Colon (tissue), 2 donors: ENCODE results near the gene AQP7.
"Not testable (repeated sequence)": the region's sequence is repeated elsewhere in the genome, so short reads cannot be mapped to it uniquely, and the experiment has no call there.

Experiments
- FAIRE-seq: peaks from 2 replicates; lab custom pipeline; 2012; peaks lifted over from hg19 to GRCh38; lab: Jason Lieb, UNC
- donor health status: control.
- donor health status: control.

Gene AQP7

GRCh38 chr9:33395159-33395879 is 7.0 kb downstream of the AQP7 start:
- FAIRE-seq = not testable (repeated sequence)

DNA sequence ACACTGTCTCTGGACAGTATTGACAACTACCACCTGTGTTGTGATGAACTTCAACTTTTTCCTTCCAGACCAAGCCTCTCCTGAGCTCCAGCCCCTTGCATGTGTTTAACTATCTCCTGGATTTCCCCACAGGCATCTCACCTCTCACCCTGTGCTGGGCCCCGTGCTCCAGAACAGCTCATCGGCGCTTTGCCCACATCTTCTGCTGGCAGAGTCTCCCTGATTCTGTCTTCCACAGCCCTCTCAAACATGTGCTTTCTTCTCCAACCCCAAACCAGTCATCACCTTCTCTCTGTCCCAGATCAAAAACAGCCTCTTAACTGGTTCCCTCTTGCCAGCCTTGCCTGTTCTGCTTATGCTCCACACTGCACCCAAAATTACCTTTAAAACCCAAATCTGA is 8.4 kb downstream of the AQP7 start:
- not testable (repeated sequence) for FAIRE-seq

DNA sequence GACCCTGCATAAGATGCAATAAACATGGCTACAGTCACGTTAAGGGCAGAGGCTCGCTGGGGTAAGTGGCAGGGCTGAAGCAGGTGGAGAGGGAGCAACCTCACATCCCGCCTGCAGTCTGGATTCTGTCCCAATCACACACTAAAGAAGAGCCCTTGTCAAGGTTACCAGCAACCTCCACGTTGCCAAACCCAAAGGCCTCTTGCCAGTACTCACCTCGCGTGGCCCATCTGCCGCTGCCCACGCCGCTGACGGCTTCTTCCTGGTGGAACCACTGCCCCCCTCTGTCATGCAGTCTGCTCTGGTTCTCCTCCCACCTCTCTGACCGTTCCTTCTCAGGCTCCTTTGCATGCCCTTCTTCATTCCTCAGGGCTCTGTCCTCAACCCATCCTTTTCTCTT is 8.8 kb downstream of the AQP7 start:
- no peak for FAIRE-seq

DNA sequence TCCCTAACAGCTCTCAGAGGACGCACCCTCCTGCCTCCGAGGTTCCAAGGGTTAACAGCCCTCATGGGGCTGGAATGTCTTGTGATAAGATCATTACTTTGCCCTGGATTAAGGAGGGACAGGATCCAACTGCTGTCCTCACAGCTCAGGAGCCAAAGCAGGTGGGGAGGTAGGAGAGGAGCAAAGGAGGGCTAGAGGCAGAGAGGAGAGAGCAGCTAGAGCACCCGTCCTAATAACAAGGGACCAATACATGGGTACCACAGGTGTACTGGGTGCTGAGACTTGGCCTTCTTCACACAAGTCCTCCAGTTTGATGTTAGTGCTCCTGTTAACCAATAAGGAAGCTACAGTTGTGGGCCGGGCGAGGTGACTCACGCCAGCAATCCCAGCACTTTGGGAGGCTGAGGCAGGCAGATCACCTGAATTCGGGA is 9.8 kb downstream of the AQP7 start:
- FAIRE-seq = not testable (repeated sequence)

DNA sequence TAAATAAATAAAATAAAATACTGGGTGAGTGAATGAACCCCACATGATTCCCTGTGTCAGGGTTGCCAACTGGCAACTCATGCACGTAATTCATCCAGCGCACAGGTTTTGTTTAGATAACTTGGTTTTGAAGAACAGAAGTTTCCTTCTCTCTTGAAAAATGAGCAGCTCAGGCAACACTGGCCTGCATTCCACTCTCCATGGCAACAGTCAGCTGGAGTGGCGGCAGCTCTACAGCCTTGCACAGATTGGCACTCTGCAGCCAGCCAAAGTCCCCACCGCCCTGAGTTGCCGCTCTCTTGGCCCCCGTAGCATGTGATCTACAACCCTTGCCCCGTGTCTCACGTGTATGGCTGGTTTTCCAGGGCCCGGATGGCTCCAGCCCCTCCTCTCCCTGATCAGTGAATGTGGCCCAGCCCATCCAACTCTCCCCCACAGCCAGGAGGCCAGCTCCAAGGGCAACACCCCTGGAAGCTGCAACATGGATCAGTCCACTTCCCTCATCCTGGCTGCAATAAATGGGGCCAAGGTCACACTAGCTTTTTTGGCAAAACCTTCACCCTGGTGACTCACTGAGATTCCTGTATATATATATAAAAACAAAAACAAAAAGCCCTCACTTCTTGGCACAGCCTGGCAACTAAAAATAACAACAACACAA is 11.1 kb downstream of the AQP7 start:
- not testable (repeated sequence) for FAIRE-seq

DNA sequence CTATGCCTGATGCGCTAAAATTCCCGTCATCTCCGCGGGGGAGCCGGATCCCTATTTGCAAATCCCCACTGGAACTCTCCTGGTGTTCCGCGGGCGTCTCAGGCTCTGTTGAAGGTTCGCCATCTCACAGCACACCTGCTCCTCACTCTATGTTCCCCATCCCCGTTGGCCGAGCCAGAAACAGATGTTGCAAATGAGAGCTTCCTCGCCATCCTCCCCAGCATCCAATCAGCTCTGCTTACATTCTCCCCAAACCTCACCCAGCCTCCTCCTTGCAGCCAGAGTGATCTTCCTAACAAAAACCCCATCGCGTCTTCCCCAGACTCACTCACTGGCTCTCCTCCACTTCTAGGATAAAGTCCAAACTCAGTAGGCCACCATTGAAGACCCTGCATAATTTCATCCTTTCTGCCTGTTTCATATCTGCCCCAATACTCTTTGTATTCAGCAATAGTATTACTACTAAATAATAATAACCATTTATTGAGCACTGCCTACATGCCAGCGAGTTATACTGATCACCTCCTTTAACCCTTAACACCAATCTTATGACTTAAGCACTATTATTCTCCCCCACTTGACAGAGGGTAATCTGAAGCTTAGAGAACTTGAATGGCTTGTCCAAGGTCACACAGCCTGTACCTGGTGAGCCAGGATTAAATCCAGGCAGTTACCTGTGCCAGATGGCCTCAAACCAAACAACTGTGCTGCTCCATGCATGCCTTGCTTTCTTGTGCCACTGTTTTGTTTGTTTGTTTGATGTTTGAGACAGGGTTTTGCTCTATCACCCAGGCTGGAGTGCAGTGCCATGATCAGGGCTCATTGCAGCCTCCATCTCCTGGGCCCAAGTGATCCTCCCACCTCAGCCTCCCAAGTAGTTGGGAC is 14.0 kb downstream of the AQP7 start:
- no peak for FAIRE-seq

- not testable (repeated sequence) for FAIRE-seq
Measured at GRCh38 chr9:33386998-33387397, 15.4 kb downstream of the AQP7 start.

DNA sequence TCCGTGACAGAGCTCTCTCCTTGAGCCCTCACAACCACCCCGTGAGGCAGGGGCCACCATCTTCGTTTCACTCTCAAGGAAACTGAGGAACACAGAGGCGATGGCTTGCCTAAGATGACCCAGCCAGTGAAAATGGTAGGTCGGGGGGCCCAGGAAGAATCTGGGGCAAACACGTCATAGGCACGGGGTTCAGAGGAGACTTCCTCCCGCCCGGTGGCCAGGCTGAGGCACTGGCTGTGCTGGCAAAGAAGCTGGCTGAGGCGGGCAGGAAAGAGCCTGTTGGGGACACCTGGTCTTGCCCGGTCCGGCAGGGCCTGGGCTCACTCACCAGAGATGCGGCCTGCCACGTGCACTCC is 15.7 kb downstream of the AQP7 start:
- not testable (repeated sequence) for FAIRE-seq

DNA sequence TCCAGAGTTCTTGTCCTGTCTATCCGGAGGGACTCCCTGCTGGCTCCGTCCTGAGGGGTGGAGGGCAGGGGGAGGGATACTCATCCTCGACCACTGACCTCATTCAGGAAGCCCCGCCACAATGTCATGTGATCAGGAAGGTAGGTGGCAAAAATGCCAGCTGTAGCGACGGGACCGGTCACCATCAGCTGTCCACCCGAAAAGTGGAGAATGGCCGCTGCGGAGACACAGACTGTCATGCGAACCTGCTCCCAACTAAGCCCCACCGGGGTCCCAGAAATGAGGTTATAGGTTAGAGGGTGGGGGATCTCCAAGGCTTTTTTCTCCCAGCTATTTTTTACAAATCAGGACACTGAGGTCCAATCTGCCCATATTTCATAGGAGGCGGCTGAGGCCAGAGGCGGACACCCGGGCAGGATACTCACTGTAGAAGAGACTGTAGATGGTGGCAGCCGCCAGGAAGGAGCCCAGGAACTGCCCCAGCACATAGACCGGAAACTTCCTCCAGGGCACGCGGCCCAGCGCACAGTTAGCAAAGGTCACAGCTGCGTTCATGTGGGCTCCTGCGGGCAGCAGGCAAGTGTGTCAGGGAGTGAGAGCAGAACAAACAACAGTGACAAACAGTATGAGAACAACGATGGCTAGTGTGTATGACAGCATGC is 16.3 kb downstream of the AQP7 start:
- FAIRE-seq = not testable (repeated sequence)

DNA sequence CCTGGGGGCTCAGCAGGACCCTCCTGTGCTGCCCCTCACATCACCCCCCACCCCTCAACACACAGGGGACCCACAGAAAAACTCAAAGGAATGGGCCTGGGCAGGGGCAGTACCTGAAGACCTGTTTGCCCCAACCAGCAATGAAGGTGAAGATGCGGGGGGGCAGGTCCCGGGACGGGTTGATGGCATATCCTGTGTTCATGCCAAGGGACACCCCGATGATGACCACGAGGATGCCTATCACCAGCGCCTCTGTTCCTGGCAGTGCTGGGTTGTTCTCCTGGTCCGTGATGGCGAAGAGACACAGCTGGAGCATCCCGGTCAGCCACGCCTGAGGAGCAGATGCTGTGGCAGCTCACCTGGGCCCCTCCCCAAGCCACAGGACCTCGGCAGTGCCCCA is 16.8 kb downstream of the AQP7 start:
- FAIRE-seq = not testable (repeated sequence)

GRCh38 chr9:33383396-33383795 is 19.0 kb downstream of the AQP7 start:
- FAIRE-seq = not testable (repeated sequence)

DNA sequence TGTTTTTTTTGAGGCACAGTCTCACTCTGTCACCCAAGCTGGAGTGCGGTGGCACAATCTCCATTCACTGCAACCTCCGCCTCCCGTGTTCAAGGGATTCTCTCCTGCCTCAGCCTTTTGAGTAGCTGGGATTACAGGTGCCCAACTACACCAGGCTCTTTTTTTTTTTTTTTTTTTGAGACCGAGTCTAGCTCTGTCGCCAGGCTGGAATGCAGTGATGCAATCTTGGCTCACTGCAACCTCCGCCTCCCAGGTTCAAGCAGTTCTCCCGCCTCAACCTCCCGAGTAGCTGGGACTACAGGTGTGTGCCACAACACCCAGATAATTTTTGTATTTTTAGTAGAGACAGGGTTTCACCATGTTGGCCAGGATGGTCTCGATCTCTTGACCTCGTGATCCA is 20.0 kb downstream of the AQP7 start:
- FAIRE-seq = not testable (repeated sequence)

DNA sequence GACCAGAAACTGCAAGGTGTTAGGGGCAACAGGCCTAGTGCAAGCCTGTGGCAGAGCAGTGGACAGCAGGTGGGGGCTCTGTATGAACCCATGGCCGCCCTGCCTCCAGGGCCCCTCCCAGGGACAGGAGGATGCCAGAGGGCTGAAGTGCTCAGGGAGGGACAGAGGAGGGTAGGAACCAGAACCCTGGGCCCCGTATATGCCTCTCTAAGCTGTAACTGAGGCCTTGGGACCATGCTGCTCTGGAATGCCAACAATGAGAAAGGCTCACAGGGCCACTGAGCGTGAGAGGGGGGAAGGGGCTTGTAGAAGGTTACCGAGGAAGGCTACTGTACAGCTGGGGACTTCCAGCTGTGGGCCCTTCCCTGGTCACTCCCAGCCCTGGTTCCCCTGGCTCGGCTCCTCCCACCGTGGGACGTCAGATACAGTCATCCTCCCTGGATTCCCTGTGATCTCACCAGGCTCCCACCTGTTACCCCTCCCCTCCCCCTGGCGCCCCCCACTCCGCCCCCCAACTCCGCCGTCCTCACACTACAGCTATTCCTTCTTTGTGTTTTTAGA is 21.1 kb downstream of the AQP7 start:
- no peak for FAIRE-seq

GRCh38 chr9:33380390-33381094 is 21.8 kb downstream of the AQP7 start:
- no peak for FAIRE-seq

GRCh38 chr9:33379666-33380389 is 22.5 kb downstream of the AQP7 start:
- no peak for FAIRE-seq

DNA sequence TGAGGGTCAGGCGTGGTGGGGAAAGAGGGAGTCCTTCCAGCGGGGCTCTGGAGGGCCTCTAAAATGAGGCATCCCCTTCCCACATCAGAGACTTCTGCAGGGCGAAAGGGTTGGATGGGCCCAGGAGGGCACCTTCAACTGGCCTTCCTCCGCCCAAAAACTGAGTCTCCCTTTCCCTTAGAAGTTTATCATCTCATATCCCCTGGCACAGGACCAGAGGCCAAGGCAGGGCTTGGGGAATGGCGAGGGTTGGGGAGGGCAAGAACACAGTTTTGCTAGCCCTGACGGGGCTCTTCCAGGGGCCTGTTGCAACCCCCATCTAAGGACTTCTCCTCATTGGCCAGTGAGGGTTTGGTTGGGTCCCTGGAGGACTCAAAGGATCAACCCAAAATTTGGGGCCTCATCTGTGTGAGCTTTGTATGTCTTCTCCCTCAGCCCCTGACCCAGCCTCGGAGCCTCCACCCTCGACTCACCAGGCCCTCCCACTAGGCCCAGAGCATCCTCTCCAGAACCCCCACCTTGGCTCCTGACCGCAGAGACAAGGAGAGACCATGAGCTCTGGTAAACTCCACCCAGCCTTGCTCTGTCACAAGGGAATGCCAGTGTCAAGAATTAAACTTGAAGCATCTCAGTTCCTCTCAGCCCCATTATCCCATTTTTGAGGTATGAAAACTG is 24.1 kb downstream of the AQP7 start:
- no peak for FAIRE-seq

- FAIRE-seq = no peak
Measured at GRCh38 chr9:33377089-33377715, 25.2 kb downstream of the AQP7 start.

- no peak for FAIRE-seq
Measured at GRCh38 chr9:33375841-33376321, 26.5 kb downstream of the AQP7 start.

DNA sequence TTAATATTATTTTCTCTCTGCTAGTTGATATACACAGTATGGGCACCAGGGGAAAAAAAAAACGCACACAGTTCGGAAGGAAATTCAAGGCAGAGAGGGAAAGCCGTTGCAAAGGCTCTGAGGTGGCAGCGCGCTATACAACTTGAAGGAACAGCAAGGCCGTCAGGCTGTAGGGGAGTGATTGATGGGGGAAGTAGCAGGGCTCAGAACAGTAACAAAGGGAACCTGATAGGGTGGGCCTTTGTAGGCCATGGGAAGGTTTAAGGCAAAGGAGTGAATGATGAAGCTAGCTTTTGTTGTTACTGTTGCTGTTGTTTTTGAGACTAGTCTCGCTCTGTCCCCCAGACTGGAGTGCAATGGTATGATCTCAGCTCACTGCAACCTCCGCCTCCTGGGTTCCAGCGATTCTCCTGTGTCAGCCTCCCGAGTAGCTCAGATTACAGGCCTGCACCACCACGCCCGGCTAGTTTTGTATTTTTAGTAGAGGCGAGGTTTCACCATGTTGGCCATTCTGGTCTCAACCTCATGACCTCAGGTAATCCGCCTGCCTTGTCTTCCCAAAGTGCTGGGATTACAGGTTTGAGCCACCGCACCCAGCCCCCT is 27.0 kb downstream of the AQP7 start:
- FAIRE-seq = no peak
